Natural killer cell (primary cell): ENCODE data around the gene TCF25. TPM values are rescaled to one million over a fixed set of nuclear protein-coding genes. Genes with fewer than 3 reads are reported as not detected.

Experiments
- ATAC-seq, 3 donors: fragments of 150-1000 bp in 2 of 3; fragments of 200-7000 bp in 1 of 3; cut with Tn5 transposase; 1 replicate in 1 of 3; 2 replicates in 2 of 3; pipeline ENCODE4 v1.10.0; 2021; ENCODE audit warnings: mild to moderate bottlenecking in 2 of 3, moderate library complexity in 2 of 3
- DNase-seq, 2 donors: peaks; one replicate each; pipeline versions ENCODE4 v3.0.0 to v3.0.0-alpha.2; 2013 to 2021; ENCODE audit warnings: mixed read lengths in 1 of 2
- H3K27ac ChIP-seq: one replicate; pipeline ENCODE4 v1.5.1; 2013; ENCODE audit warnings: mild to moderate bottlenecking, low read length
- H3K27me3 ChIP-seq: one replicate; pipeline ENCODE4 v1.6.1; 2013; ENCODE audit warnings: low read length; ENCODE audit not compliant: control insufficient read depth, insufficient read depth
- H3K36me3 ChIP-seq: one replicate; pipeline ENCODE4 v1.6.1; 2013; ENCODE audit warnings: low read length; ENCODE audit not compliant: control insufficient read depth, insufficient read depth
- H3K4me1 ChIP-seq: one replicate; pipeline ENCODE4 v1.6.1; 2013; ENCODE audit warnings: low read length; ENCODE audit not compliant: control insufficient read depth, insufficient read depth
- H3K4me3 ChIP-seq: one replicate; pipeline ENCODE4 v1.5.1; 2013; ENCODE audit warnings: low read length
- H3K9me3 ChIP-seq: one replicate; pipeline ENCODE4 v1.6.1; 2013; ENCODE audit warnings: low read length; ENCODE audit not compliant: control insufficient read depth, insufficient read depth
- H3K27ac Mint-ChIP-seq, 2 donors: one replicate each; pipeline ENCODE4 v1.8.0; 2022; ENCODE audit warnings: mild to moderate bottlenecking in 2 of 2, mixed read lengths in 2 of 2, moderate library complexity in 1 of 2
- H3K27me3 Mint-ChIP-seq, 2 donors: one replicate each; pipeline ENCODE4 v1.8.0; 2022; ENCODE audit warnings: low read depth in 2 of 2, mixed read lengths in 2 of 2
- H3K36me3 Mint-ChIP-seq: one replicate; pipeline ENCODE4 v1.8.0; 2022; ENCODE audit warnings: mixed read lengths
- H3K4me1 Mint-ChIP-seq, 2 donors: one replicate each; pipeline ENCODE4 v1.8.0; 2022; ENCODE audit warnings: mixed read lengths in 2 of 2
- H3K4me3 Mint-ChIP-seq: one replicate; pipeline ENCODE4 v1.8.0; 2022; ENCODE audit warnings: mild to moderate bottlenecking, moderate library complexity, mixed read lengths
- H3K9me3 Mint-ChIP-seq, 2 donors: one replicate each; pipeline ENCODE4 v1.8.0; 2022; ENCODE audit warnings: mixed read lengths in 2 of 2
- WGBS: methylation state at CpG from one replicate; pipeline ENCODE4 v1.1.7; 2013; ENCODE audit warnings: missing lambda C conversion rate; ENCODE audit not compliant: insufficient coverage; 5-methylcytosine and 5-hydroxymethylcytosine counted together
- intact Hi-C: fragments of 100-400 bp; cut with micrococcal nuclease; formaldehyde crosslinking; loops from one replicate; pipeline ENCODE4 v1.14.2; 2022
- total RNA-seq, 4 donors: library from RNA; stranded (reverse); fragments of 120-200 nt in 1 of 4; gene quantifications; one replicate each; pipeline versions ENCODE4 v1.2.3 to v1.2.4, GENCODE V29; 2013 to 2022
- TF ChIP-seq, protein P1 (sequence below): fragments of 200-600 bp; IDR thresholded peaks from one replicate; pipeline ENCODE4 v1.8.0; 2022; ENCODE audit warnings: antibody characterized with exemption

The TCF25 gene
- total RNA-seq, 3 donors from 2014 or later (not counting 1 experiment from before 2014, with no cell fraction given), result 509 to 682 (median 567) TPM

DNA sequence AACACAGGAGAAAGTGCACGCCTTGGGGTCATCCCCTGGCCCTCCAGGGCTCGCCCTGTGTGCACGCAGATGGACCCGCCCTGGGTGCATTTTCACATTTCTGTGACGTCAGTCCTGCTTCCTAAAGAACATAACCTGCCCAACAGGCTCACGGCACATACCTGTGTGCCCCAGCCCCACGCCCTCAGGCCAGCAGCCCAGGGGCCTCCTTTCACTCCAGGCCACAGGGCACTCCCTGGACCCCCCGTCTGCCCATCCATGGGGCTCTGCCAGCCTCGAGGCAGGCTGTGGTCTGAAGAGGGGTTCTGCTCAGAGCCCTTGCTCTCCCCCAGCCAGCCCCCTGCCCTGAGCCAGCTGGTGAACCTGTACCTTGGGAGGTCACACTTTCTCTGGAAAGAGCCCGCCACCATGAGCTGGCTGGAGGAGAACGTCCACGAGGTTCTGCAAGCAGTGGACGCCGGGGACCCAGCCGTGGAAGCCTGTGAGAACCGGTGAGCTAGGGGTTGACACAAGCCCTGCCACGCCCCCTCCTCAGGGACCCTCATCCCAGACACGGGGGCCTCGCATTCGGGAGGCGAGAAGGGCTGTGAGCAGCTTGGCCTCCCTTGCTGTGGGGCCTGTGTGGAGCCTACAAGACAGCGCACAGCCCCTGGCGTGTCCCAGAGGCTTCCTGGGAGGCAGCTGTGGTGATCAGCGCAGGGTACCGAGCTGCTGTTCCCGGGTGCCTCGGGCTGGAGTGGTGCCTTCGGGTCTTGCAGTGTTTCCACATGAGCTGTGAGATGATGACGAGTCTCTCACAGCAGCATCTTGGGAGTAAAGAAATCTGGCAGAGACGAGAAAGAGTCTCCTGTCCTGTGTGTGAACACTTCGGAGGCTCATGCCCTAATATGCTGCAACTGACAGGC is 31.5 kb downstream of the TCF25 start:
- Histone ChIP-seq H3K36me3 (peaks cover 61% of the 10 kb centered on the region), H3K9me3 (no peaks in the 10 kb centered on the region), H3K4me3 (no peak overlapping the region), H3K4me1 (peaks cover 9% of the 10 kb centered on the region), H3K27ac (no peak overlapping the region), H3K27me3 (no peaks in the 10 kb centered on the region)
- Mint-ChIP-seq H3K36me3 (no peaks in the 10 kb centered on the region), H3K4me1 (peaks cover 0 to 11% of the 10 kb centered on the region in 2 donors), H3K9me3 (no peaks in the 10 kb centered on the region), H3K27ac (no peak overlapping the region), H3K27me3 (no peaks in the 10 kb centered on the region), H3K4me3 (no peak overlapping the region)
- no peak for ATAC-seq
- intact Hi-C loops, result no loop called here
- DNase-seq, result no peak
- 96% methylated on average over 31 of the region's 31 CpGs for WGBS
- TF ChIP-seq, protein P1, sequence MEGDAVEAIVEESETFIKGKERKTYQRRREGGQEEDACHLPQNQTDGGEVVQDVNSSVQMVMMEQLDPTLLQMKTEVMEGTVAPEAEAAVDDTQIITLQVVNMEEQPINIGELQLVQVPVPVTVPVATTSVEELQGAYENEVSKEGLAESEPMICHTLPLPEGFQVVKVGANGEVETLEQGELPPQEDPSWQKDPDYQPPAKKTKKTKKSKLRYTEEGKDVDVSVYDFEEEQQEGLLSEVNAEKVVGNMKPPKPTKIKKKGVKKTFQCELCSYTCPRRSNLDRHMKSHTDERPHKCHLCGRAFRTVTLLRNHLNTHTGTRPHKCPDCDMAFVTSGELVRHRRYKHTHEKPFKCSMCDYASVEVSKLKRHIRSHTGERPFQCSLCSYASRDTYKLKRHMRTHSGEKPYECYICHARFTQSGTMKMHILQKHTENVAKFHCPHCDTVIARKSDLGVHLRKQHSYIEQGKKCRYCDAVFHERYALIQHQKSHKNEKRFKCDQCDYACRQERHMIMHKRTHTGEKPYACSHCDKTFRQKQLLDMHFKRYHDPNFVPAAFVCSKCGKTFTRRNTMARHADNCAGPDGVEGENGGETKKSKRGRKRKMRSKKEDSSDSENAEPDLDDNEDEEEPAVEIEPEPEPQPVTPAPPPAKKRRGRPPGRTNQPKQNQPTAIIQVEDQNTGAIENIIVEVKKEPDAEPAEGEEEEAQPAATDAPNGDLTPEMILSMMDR, result no peak

DNA sequence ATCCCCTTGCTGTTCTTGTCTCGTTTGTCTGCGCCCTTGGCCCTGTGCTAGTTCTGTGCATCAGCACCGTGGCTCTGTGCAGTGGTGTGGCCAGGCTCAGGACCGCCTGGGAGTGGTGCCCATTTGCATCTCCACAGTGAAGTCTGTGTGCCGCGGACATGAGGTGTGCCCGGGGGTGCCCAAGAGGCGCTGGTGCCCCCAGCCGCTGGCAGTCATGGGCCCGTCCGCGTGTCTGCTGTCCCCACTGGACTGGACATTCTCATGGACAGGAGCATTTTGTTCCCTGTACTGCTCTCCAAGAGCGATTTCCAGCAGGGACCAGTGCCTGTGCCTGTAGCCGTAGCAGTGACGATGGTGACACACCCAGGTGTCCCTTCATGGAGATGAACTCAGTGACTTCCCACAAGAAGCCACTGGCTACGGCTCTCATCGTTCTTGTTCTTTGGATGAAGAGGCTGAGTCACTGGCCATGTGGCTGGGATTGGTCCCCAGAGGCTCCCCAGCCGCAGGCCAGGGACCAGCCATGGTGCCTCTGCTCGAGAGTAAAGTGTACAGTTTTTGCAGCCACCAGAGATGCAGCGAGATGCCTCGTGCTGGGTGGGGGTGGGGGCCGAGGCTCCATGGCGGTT is 32.2 kb downstream of the TCF25 start:
- 94% methylated on average over 23 of the region's 23 CpGs for WGBS
- H3K36me3 ChIP-seq, result peaks cover 59% of the 10 kb centered on the region
- ATAC-seq, result no peak

DNA sequence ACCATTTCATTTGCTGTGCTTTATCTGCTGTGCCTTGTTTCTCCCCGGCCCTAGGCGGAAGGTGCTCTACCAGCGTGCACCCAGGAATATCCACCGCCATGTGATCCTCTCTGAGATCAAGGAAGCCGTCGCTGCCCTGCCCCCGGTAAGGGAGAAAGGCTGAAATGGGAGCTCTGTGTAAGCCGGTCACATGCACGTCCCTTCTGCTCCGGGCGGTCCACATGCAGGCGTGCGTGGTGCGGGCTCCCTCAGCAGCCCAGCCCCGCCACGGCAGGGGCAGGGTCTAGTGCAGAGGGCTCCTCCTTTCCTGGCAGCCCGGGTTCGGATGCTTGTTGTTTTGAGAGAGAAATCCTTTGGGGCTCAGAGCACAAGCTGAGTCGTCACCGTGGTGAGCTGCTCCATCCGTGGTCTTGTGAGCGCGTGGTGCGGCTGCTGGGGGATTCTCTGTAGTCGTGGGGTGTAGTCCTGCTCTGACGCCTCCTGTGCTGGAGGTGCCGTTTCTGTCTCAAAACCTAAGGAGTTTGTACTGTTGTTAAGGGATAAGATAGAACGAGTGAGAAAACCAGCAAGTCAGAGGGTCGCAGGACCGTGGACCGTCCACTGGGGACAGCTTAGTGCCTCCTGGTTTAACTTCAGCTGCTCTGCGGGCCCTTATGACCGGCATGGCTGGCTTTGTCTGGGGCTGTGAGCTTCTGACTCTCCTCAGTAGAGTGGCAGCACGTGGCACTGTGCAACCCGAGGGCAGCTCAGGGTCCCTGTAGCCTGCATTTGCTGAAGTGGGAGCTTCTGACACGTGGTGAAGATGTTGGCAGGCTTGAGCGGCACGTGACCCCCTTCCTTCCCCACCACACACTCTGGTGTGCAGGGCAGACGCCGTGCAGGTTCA is 33.0 kb downstream of the TCF25 start:
- H3K36me3 ChIP-seq, result peaks cover 57% of the 10 kb centered on the region
- ATAC-seq (peak in 2 of 3 donors; percentile 34 to 40), DNase-seq (no peak)
- H3K4me1 ChIP-seq, result peaks cover 13% of the 10 kb centered on the region
- Mint-ChIP-seq H3K4me1 (peaks cover 0 to 17% of the 10 kb centered on the region in 2 donors), H3K27me3 (no peaks in the 10 kb centered on the region), H3K36me3 (no peaks in the 10 kb centered on the region), H3K4me3 (no peak overlapping the region), H3K9me3 (no peaks in the 10 kb centered on the region), H3K27ac (peak overlapping the region; percentile 11 to 24)
- H3K9me3 ChIP-seq, result no peaks in the 10 kb centered on the region
- no peak overlapping the region for H3K4me3 ChIP-seq
- H3K27me3 ChIP-seq, result no peaks in the 10 kb centered on the region
- intact Hi-C loops, result no loop called here
- no peak overlapping the region for H3K27ac ChIP-seq
- 89% methylated on average over 39 of the region's 40 CpGs for WGBS
- TF ChIP-seq, protein P1, result no peak

More for the DNA sequence above, 32.2 kb downstream of the TCF25 start:
- no peak for DNase-seq
- Mint-ChIP-seq H3K4me1 (peaks cover 0 to 16% of the 10 kb centered on the region in 2 donors), H3K27ac (peak overlapping the region in 1 of 2 donors; percentile 11), H3K9me3 (no peaks in the 10 kb centered on the region), H3K36me3 (no peaks in the 10 kb centered on the region), H3K27me3 (no peaks in the 10 kb centered on the region), H3K4me3 (no peak overlapping the region)
- Histone ChIP-seq H3K9me3 (no peaks in the 10 kb centered on the region), H3K27ac (no peak overlapping the region), H3K27me3 (no peaks in the 10 kb centered on the region), H3K4me3 (no peak overlapping the region), H3K4me1 (peaks cover 13% of the 10 kb centered on the region)
- TF ChIP-seq, protein P1, result no peak
- intact Hi-C loops, result no loop called here
